AG08396 (cell line): ENCODE data around the gene MOB3C.

Experiments
- DNase-seq: peaks from one replicate; pipeline ENCODE4 v3.0.0; 2012; ENCODE audit warnings: low spot score, mixed read lengths

Gene MOB3C

GRCh38 chr1:46606255-46606965, 10.2 kb downstream of the MOB3C start:
- peak; percentile 21 for DNase-seq

GRCh38 chr1:46605232-46605631, 11.4 kb downstream of the MOB3C start:
- DNase-seq: no peak

GRCh38 chr1:46603858-46604549, 12.6 kb downstream of the MOB3C start, which contains the start of gene MKNK1:
TSS of gene MKNK1 (minus strand) at chr1:46604268. CDS start at chr1:46583327, 20,941 bp downstream.
- peak; percentile 100 for DNase-seq

GRCh38 chr1:46603481-46603857, 13.1 kb downstream of the MOB3C start:
- no peak for DNase-seq

GRCh38 chr1:46601257-46602007, 15.2 kb downstream of the MOB3C start:
- DNase-seq: no peak

GRCh38 chr1:46599059-46599970, 17.3 kb downstream of the MOB3C start:
- DNase-seq: no peak

- DNase-seq: no peak
Observed at GRCh38 chr1:46596846-46597245, 19.8 kb downstream of the MOB3C start.

GRCh38 chr1:46596036-46596435, 20.6 kb downstream of the MOB3C start:
- no peak for DNase-seq

- no peak for DNase-seq
Observed at GRCh38 chr1:46595127-46595526, 21.5 kb downstream of the MOB3C start.

GRCh38 chr1:46594063-46594462, 22.5 kb downstream of the MOB3C start:
- no peak for DNase-seq

GRCh38 chr1:46592823-46593222, 23.8 kb downstream of the MOB3C start:
- no peak for DNase-seq

GRCh38 chr1:46589529-46589928, 27.1 kb downstream of the MOB3C start:
- DNase-seq: no peak

GRCh38 chr1:46587069-46587468, 29.5 kb downstream of the MOB3C start:
- no peak for DNase-seq

- DNase-seq: no peak
Observed at GRCh38 chr1:46585312-46585938, 31.2 kb downstream of the MOB3C start.

GRCh38 chr1:46583494-46583893, 33.1 kb downstream of the MOB3C start:
- no peak for DNase-seq

- no peak for DNase-seq
Observed at GRCh38 chr1:46582972-46583371, 33.6 kb downstream of the MOB3C start.

- no peak for DNase-seq
Observed at GRCh38 chr1:46581681-46582455, 34.7 kb downstream of the MOB3C start.

GRCh38 chr1:46580140-46580903, 36.3 kb downstream of the MOB3C start:
- no peak for DNase-seq

- DNase-seq: no peak
Observed at GRCh38 chr1:46577671-46578070, 38.9 kb downstream of the MOB3C start.

- no peak for DNase-seq
Observed at GRCh38 chr1:46576596-46576995, 40.0 kb downstream of the MOB3C start.
